ENCODE results near the gene SLC26A11. TPM values are rescaled to one million over a fixed set of nuclear protein-coding genes. Genes with fewer than 3 reads are reported as not detected.
"Not testable (repeated sequence)": the region's sequence is repeated elsewhere in the genome, so short reads cannot be mapped to it uniquely, and the experiment has no call there.

The SLC26A11 gene
- total RNA-seq, 1 donor from 2014 or later: 5.9 TPM

- Mint-ChIP-seq H3K27ac (no peak overlapping the region), H3K4me1 (ENCODE audit: low read depth) (peaks cover 14% of the 10 kb centered on the region), H3K4me3 (no peak overlapping the region), H3K9me3 (no peaks in the 10 kb centered on the region), H3K36me3 (ENCODE audit: low read depth) (peaks cover 52% of the 10 kb centered on the region), H3K27me3 (ENCODE audit: insufficient read depth) (no peaks in the 10 kb centered on the region)
- DNase-seq (ENCODE audit: low spot score): no peak
- intact Hi-C loops (cut with micrococcal nuclease): no loop called here
Observed at GRCh38 chr17:80291260-80291659, 71.0 kb downstream of the SLC26A11 start.

- Mint-ChIP-seq H3K4me1 (ENCODE audit: low read depth) (peaks cover 14% of the 10 kb centered on the region), H3K27ac (no peak overlapping the region), H3K4me3 (no peak overlapping the region), H3K27me3 (ENCODE audit: insufficient read depth) (no peaks in the 10 kb centered on the region), H3K9me3 (no peaks in the 10 kb centered on the region), H3K36me3 (ENCODE audit: low read depth) (peaks cover 57% of the 10 kb centered on the region)
- DNase-seq (ENCODE audit: low spot score): no peak
- intact Hi-C loops (cut with micrococcal nuclease): no loop called here
Observed at GRCh38 chr17:80291691-80292487, 71.7 kb downstream of the SLC26A11 start.

- Mint-ChIP-seq H3K27ac (no peak overlapping the region), H3K4me3 (no peak overlapping the region), H3K36me3 (ENCODE audit: low read depth) (peaks cover 51% of the 10 kb centered on the region), H3K4me1 (ENCODE audit: low read depth) (peaks cover 14% of the 10 kb centered on the region), H3K27me3 (ENCODE audit: insufficient read depth) (no peaks in the 10 kb centered on the region), H3K9me3 (no peaks in the 10 kb centered on the region)
- intact Hi-C loops (cut with micrococcal nuclease): no loop called here
- DNase-seq (ENCODE audit: low spot score): no peak
Observed at GRCh38 chr17:80292521-80292971, 72.3 kb downstream of the SLC26A11 start.

- intact Hi-C loops (cut with micrococcal nuclease): no loop called here
- no peak for DNase-seq (ENCODE audit: low spot score)
- H3K36me3 Mint-ChIP-seq (ENCODE audit: low read depth): peaks cover 54% of the 10 kb centered on the region
- no peak overlapping the region for H3K4me3 Mint-ChIP-seq
- peak overlapping the region; percentile 65 for H3K27ac Mint-ChIP-seq
- H3K27me3 Mint-ChIP-seq (ENCODE audit: insufficient read depth): no peaks in the 10 kb centered on the region
- peaks cover 22% of the 10 kb centered on the region for H3K4me1 Mint-ChIP-seq (ENCODE audit: low read depth)
- no peaks in the 10 kb centered on the region for H3K9me3 Mint-ChIP-seq
Observed at GRCh38 chr17:80294210-80294609, 74.0 kb downstream of the SLC26A11 start.

GRCh38 chr17:80294653-80295052, 74.4 kb downstream of the SLC26A11 start:
- Mint-ChIP-seq H3K36me3 (ENCODE audit: low read depth) (peaks cover 53% of the 10 kb centered on the region), H3K27ac (peak overlapping the region; percentile 65), H3K4me3 (no peak overlapping the region), H3K4me1 (ENCODE audit: low read depth) (peaks cover 26% of the 10 kb centered on the region), H3K27me3 (ENCODE audit: insufficient read depth) (no peaks in the 10 kb centered on the region), H3K9me3 (no peaks in the 10 kb centered on the region)
- intact Hi-C loops (cut with micrococcal nuclease): no loop called here
- no peak for DNase-seq (ENCODE audit: low spot score)

- Mint-ChIP-seq H3K36me3 (ENCODE audit: low read depth) (peaks cover 52% of the 10 kb centered on the region), H3K27me3 (ENCODE audit: insufficient read depth) (no peaks in the 10 kb centered on the region), H3K27ac (no peak overlapping the region), H3K4me3 (no peak overlapping the region), H3K4me1 (ENCODE audit: low read depth) (peaks cover 29% of the 10 kb centered on the region), H3K9me3 (no peaks in the 10 kb centered on the region)
- DNase-seq (ENCODE audit: low spot score): no peak
- intact Hi-C loops (cut with micrococcal nuclease): no loop called here
Observed at GRCh38 chr17:80295146-80295545, 74.9 kb downstream of the SLC26A11 start.

GRCh38 chr17:80295559-80295958, 75.3 kb downstream of the SLC26A11 start:
- H3K4me3 Mint-ChIP-seq: no peak overlapping the region
- H3K4me1 Mint-ChIP-seq (ENCODE audit: low read depth): peaks cover 33% of the 10 kb centered on the region
- H3K27me3 Mint-ChIP-seq (ENCODE audit: insufficient read depth): no peaks in the 10 kb centered on the region
- intact Hi-C loops (cut with micrococcal nuclease): no loop called here
- no peak for DNase-seq (ENCODE audit: low spot score)
- H3K36me3 Mint-ChIP-seq (ENCODE audit: low read depth): peaks cover 49% of the 10 kb centered on the region
- no peaks in the 10 kb centered on the region for H3K9me3 Mint-ChIP-seq
- no peak overlapping the region for H3K27ac Mint-ChIP-seq

GRCh38 chr17:80296221-80296620, 76.0 kb downstream of the SLC26A11 start:
- Mint-ChIP-seq H3K36me3 (ENCODE audit: low read depth) (peaks cover 54% of the 10 kb centered on the region), H3K27ac (peak overlapping the region; percentile 67), H3K27me3 (ENCODE audit: insufficient read depth) (no peaks in the 10 kb centered on the region), H3K4me3 (no peak overlapping the region), H3K4me1 (ENCODE audit: low read depth) (peaks cover 40% of the 10 kb centered on the region), H3K9me3 (no peaks in the 10 kb centered on the region)
- DNase-seq (ENCODE audit: low spot score): no peak
- intact Hi-C loops (cut with micrococcal nuclease): no loop called here

GRCh38 chr17:80297996-80298560, 77.9 kb downstream of the SLC26A11 start:
- H3K4me3 Mint-ChIP-seq: no peak overlapping the region
- intact Hi-C loops (cut with micrococcal nuclease): no loop called here
- DNase-seq (ENCODE audit: low spot score): no peak
- no peaks in the 10 kb centered on the region for H3K27me3 Mint-ChIP-seq (ENCODE audit: insufficient read depth)
- peaks cover 57% of the 10 kb centered on the region for H3K36me3 Mint-ChIP-seq (ENCODE audit: low read depth)
- H3K27ac Mint-ChIP-seq: no peak overlapping the region
- H3K9me3 Mint-ChIP-seq: no peaks in the 10 kb centered on the region
- H3K4me1 Mint-ChIP-seq (ENCODE audit: low read depth): peaks cover 46% of the 10 kb centered on the region

- peak overlapping the region; percentile 37 for H3K27ac Mint-ChIP-seq
- DNase-seq (ENCODE audit: low spot score); H3K27me3 Mint-ChIP-seq (ENCODE audit: insufficient read depth); intact Hi-C loops (cut with micrococcal nuclease); H3K4me3 Mint-ChIP-seq; H3K9me3 Mint-ChIP-seq: not testable (repeated sequence)
- peaks cover 59% of the 10 kb centered on the region for H3K36me3 Mint-ChIP-seq (ENCODE audit: low read depth)
- H3K4me1 Mint-ChIP-seq (ENCODE audit: low read depth): peaks cover 43% of the 10 kb centered on the region
Observed at GRCh38 chr17:80299350-80300100, 79.3 kb downstream of the SLC26A11 start.

- H3K4me3 Mint-ChIP-seq; H3K27me3 Mint-ChIP-seq (ENCODE audit: insufficient read depth); intact Hi-C loops (cut with micrococcal nuclease); H3K9me3 Mint-ChIP-seq; DNase-seq (ENCODE audit: low spot score): not testable (repeated sequence)
- peak overlapping the region; percentile 35 for H3K27ac Mint-ChIP-seq
- peaks cover 59% of the 10 kb centered on the region for H3K36me3 Mint-ChIP-seq (ENCODE audit: low read depth)
- peaks cover 36% of the 10 kb centered on the region for H3K4me1 Mint-ChIP-seq (ENCODE audit: low read depth)
Observed at GRCh38 chr17:80300756-80301155, 80.5 kb downstream of the SLC26A11 start.

Measured in activated T-helper 1 cell treated with anti-CD3 and anti-CD28 coated beads, Interleukin-12 subunit alpha, Interleukin-12 subunit beta, Interleukin-2, Interleukin-4 antibody, amounts not matched to agents 30 ng/mL and 10 ng/mL and 1 ng/mL, durations not matched to agents 14 hours and 24 hours and 36 hours (primary cell).